NCI-H1048 (cell line): ENCODE results near the gene SKAP1.
"Not testable (repeated sequence)": the region's sequence is repeated elsewhere in the genome, so short reads cannot be mapped to it uniquely, and the experiment has no call there.

Experiments
- DNase-seq: peaks from one replicate; lab custom pipeline; 2025; lab: John Stamatoyannopoulos, UW

SKAP1 gene

DNA sequence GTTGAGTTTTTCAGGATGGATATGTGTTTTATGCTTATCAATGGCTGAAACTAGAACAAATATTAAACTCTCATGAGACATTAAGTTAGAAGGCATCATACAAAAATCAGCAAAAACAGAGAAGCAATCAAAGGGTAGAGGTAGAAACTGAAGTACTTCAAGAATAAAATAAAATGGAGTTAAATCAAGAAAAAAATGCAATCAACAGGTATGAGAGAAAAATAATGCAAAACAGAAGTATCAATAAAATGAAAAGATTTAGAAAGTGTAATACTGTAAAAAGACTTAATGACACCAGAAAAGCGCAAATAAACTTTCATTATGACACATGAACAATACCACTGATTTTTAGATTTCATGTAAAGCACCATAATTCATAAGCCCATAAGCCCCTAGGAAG lies 112.3 kb downstream of the SKAP1 start:
- no peak for DNase-seq

DNA sequence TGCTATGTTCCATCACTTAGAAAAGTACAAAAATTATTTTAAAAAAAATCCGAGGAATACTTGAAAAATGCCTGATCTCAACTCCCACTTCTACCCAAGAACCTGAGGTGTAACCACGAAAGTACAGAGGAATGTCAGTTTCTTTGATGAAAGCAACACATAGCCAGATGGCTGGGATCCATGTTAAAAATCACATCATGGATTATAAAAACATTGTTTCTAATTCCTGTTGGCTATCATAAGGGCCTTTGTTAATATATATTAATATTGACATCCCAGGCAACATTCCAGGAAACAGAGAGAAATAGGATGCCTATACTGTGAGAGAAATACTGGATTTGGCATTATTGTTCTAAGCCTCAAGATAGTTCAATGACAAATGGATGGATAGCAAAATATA lies 115.3 kb downstream of the SKAP1 start:
- DNase-seq, result no peak

DNA sequence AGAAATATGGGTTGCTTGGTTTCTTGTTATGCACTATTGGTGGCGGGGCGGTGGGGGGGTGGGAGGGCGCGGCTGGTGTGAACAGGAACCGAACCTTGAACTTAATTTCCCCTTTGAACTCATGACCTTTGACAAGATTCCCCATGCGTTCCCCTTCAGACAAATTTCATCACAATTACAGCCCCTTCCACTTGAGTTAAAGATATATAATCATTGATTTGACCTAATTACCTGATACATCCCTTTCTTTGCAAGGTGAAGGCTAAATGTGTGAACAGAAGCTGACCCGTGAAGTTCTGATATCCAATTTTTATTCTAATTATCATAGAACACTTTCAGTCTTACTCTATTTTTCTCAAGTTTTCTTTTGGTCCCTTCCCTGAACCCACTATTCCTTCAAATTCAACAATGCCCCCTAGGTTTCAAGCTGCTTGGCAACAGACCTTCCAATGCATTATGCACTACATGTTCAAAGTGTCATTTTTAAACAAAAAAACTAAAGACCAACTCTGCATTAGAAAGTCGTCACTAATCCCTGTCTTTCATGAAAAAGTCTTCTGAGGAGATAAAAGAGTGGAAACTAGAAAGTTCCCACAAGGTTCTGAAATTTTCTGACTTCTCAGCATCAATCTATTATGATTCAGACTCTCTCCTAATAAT lies 116.8 kb downstream of the SKAP1 start:
- no peak for DNase-seq

DNA sequence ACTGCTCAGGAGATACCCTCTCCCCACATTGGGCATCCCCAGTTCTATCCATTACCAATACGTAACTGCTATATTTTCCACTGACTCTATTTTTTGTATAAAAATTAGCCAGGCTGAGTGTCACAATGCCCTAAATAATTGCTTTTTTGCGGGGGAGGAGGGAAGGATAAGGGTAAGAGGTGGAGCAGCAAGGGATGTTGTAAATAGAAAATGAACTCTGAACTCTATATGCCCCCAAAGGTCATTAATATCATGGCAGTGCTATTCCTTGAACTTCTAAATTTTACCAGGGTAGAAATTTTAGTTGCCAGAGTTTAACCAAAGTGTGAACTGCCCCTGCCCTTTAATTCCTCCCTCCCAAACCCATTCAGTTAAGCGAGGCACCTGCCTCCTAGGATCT lies 118.7 kb downstream of the SKAP1 start:
- no peak for DNase-seq

DNA sequence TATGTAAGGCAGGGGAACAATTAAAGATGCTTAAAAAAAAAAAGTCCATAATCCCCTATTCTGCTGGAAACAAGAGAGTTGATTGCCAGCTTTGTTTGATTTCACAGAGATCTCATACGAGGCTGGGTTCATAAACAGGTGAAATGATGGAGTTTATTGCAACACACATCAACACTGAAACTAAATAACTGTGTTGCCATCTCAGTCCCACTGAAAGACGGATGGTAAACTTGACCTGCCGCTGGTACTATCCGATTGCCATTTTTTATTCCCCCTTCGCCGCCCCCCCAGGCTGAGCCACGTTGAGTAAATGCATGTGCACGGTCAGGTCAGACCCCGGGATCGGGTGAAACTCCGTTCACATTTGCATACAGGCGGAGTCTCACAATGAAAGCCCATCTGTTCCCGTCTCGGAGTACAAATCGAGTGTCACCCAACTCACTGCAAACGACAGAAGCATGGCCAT lies 119.2 kb downstream of the SKAP1 start:
- DNase-seq, result no peak

DNA sequence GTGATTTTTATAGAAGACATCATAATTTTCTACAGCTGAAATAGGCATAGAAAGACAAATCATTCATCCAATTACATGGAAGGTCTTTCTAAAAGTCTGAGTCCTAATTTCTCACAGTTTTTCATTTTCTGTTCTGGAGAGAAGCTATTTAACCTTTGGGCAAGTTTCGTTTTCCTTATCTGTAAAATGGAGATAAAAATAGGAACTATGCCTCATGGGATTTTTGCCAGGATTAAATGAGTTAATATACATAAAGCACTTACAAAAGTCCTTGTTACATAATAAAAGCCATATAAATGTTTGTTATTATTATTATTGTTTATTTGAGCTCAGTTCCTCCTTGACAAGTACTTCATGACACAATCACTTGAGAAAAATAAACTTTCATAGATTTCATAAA lies 121.4 kb downstream of the SKAP1 start:
- no peak for DNase-seq

DNA sequence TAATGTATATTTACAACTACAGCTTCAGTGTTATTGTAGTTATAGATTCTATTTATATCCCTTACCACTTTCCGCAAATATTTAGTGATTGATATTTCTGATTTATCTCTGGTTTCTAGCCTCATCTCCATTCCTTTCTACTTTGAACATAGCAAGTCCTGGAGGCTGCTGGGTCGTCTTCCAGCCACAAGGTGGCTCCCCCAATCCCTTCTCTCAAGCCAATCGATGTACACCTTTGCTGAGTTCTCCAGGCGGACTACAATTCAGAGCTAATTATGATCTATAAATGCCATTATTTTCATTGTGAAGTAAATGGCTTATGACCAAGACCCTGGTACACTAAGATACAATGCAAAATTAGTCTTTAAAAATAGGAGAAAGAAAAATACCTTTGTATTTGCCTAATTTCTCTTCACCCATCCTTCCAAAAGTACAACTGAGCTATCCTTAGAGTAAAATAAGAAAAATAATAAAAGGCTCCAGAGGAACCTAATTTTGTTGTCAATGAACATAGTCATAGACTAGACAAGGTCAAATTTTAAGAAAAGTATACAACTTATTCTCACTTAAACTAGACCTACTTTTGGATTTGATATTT lies 122.1 kb downstream of the SKAP1 start:
- DNase-seq, result no peak

DNA sequence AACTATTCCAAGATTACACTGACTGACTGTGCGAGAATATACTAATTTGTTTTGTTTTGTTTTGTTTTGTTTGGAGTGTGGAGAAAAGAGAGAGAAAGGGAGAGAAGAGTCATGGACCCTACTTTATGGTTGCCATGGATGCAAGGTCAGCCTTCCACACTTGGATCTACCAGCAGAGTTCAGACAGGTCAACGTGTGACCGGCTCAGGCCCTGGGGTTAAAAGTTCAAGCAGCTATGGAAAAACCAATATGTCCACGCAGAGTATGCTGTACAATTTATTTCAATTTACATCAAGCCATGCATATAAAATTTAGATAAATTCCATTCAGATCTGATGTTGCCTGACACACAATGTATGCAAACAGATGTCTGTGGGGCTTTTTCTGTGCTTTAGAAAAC lies 122.8 kb downstream of the SKAP1 start:
- DNase-seq, result no peak

DNA sequence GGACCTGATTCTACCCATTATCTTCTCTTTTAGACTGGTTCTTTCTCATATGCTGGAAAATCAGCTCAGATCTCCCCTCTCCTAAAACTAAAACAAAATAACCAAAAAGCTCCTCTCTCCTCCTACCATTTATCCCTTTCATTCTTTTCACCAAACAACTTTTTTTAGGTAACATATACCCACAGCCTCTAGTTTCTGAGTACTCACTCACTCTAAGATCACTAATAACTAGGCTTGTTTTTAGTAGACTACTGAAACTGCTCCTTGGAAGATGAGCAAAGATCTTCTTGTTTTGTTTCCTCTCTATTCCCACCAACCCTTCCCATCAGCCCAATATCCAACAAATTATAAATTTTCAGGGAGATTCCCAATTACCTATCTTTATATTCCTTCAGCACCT lies 129.0 kb downstream of the SKAP1 start:
- DNase-seq, result no peak

DNA sequence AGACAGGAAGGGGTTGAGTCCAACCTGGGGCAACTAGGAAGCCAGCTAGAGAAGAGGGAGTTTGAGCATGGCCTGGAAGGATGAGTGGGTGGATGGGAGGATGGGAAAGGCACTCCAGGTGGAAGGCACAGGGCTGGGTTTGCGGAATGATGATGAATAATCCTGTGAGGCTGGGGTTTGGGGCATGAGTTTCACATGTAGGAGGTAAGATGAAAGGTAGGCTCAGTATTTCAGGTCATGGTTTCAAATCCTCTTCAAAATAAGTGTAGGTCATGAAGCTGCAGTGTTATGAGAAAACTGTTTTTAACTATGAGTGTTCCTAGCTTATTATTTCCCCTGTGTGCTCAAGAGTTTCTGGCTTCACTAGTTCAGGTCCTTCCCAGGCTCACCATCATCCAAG lies 130.3 kb downstream of the SKAP1 start:
- no peak for DNase-seq

DNA sequence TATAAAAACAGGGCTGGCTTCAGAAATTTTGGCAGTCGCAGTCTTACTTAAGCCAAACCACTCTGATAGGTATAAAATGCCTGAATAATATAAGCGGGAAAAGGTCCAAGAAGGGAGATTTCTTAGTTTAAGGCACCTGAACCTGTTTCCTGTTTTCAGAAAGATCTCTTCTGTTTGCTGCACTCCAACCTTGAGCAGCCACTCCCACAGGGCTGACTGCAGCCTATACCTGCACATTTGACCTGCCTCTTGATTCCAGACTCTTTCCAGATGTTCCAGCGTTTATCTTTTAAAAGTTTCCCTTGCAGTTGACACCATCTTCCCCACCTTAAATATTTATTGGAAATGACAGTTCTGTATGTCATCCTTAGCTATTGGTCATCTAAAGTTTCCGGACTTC lies 132.2 kb downstream of the SKAP1 start:
- DNase-seq, result no peak

DNA sequence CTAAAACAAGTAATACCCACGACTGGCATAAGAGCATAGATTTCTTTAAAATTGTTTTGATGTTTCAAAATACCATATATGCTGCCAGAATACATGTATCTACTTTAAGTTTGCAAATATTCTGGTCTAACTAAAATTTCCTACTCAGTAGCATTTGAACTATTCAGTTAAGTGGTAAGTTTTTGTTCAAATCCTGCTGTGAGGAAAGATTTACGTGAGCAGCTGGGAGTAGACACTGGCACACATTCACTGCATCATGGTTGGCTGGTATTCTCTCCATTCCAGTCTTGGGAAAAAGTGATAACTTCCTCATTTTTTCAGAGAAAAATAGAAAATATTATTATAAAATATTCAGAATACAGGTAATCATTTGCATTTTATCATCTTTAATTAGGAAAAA lies 133.6 kb downstream of the SKAP1 start:
- no peak for DNase-seq

DNA sequence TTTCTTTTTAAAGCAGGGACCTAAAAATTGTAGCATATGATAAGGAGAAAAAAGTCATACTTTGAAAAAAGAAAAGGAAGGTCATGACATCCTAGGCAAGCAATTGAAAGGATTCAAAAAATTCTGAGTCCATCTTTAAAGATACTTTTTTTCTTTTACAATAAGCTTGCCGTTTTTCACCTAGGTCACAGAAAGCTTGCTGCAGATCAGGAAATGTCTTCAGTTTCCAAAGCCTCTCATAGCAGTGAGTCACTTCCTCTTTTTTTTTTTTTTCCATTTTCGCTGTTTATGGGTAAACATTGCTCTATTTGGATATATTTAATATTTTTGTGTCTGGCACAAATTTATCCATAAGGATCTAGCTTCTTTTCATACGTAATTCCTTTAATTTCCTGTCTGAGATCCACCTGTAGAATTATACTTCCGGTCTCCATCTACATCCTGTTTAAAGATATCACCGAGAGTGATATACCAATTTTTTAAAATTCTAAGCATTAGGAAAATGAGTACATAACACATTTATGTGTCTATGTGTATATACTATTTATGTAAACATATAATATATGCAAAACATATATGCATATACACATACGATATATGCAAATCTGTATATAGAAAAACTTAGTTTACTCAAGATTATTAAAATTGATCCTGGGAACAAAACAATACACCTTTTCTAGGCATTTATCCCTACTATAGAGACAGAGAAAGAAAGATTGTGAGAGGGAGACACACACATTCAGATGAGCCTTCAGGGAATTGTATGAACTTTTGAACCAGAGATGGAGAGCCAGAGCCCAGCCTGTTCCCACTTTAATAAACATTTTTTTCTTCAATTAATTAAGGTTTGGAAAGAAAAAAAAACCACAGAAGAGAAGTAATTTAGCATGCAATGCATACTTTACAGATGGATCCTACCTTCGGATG lies 134.4 kb downstream of the SKAP1 start:
- DNase-seq, result no peak

DNA sequence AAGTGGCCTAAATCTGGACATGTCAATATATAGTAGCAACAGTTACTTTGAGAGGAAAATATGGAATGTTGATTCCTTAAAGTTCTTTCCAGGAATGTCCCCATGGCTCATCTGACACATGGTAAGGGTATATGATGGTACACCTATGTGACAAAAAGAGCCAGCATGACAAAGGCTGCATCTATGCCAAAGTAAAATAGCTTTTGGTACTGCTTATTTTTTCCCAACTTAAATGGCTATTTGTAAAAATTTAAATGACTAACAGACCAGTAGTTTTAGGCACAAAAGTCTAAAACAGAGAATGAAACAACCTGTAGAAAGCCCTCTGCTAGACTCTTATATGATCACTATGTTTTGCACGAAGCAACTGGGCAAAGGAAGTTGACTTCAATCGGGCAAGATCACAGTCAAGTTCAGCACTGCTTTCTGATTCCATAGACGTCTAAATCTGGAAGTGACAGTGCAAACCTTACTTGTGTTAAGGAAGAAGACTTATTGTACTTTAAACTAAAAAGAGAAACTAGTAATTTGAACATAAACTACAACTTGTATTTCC lies 135.1 kb downstream of the SKAP1 start:
- DNase-seq, result no peak

DNA sequence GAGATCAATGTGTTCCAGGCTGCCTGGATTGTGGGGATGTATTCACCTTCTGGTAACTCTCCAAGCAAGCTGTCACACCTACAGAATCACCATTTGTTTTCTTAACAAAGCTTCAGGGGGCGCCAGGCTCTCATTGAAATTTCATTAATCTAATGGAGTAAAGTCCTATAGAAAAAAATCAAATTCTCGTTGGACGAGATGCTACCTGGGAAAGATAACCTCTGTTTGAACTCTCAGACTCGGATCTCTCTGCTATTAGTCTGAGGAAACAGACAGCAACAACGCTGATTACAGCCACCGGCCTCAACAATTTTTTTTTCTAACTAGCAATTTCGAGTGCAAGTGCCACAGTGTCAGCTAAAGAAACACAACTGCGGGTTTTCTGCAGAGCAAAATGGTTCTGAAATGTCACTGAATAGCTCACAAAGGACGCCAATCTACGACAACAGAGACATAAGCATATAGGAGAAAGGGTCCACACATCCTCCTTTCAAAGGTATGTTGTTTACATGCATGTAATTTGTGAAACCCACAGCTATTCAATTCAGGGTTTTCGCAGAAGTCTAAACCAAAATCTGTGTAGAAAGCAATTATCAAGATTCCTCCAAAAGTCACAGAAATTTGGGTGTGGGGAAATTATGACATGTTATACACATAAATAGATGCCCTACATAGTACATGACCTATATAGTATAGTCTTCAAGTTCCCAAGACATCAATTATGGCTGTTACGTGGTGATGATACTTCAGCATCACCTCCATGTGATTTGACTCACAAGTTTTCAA lies 135.8 kb downstream of the SKAP1 start:
- DNase-seq, result no peak

DNA sequence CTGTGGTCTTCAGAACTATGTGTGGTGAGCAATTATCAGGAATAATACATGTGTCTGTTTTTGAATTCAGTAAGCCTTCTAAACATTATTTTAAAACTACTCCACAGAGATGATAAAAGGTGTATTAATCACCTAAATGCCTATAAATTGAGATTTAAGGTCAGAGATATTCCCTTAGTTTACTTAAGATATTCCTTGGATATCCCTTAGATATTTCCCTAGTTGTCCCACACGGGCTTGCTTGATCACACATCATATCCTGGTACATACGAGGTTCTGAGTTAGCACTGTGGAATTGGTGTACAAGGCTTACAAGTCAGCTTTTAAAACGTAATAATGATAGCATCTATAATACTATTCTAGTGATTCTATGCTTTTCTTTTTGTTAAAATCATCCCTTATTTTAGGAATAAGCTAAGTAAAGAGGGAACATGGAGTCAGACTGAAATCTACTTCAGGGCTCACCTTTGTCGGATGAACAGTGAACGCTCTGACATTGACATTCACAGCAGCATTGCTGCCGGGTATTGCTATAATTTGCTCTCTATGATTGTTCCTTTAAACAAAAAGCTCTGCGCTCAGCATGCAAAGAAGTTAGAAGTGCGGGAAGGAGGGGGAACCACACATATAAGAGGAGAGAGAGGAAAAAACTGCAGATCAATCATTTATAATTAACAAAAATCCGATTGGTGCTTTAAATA lies 136.5 kb downstream of the SKAP1 start:
- DNase-seq, result no peak

DNA sequence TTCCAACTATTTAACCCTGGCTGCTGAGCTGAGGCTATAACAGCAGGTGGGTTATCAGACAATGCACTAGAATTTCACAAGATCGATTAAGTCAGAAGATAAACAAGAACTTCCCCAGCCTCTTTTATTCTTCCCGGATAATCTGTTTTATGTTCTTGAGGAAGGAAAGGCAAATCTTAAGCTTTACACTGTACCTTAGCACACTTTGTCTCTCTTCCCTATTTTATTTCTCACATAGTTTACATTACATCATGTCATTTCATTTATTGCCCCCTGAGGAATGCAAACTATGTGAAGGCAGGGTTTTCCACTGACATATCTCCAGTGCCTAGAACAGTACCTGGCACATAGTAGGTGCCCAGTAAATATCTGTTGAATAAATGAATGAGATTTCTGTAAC lies 139.6 kb downstream of the SKAP1 start:
- DNase-seq, result no peak

DNA sequence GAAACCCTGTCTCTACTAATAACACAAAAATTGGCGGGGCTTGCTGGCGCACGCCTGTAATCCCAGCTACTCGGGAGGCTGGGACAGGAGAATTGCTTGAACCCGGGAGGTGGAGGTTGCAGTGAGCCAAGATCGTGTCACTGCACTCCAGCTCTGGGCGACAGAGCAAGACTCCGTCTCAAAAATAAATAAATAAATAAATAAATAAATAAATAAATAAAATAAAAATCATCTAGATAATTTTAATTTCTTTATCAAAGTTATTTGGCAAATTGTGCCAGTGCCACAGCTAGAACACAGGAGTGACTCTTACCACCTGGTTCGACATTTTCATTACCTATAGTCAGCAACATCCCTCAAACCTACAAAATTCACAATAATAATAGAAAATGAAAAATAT lies 143.1 kb downstream of the SKAP1 start:
- DNase-seq, result not testable (repeated sequence)

DNA sequence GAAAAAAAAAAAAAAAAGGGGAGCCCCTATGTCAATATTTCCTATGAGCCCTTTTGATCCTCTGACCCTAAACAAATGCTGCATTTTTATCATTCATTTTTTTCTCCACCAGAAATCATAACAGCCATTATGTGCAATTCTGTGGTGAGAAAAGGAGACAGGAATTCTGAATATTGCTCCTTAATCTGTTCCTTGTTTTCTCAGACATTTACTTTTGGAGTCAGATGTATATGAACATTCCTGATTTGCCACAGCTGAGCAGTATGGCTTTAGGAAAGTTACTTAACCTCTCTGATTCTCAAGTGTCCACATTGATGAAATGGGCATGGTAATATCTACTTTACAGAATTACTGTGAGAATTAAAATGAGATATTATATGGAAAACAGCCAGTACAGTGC lies 144.4 kb downstream of the SKAP1 start:
- DNase-seq, result no peak

DNA sequence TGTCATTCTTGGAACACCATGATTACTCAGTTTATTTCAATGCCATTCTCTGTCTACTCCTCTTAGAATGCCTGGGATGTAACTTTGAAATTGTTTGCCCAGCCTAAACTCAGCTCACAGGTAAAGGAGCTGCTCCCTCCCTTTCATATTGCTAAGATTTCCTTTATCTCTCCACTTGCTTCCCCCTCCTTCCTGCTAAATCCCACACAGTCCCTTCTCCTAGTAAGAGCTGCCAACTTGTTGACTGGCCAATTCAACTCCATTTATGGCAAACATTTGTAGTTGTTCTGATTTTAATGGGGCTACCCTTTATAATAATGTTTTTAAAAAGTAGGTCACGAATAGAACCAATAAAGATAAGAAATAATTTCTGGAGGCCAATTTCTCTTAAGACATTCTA lies 146.1 kb downstream of the SKAP1 start:
- no peak for DNase-seq

DNA sequence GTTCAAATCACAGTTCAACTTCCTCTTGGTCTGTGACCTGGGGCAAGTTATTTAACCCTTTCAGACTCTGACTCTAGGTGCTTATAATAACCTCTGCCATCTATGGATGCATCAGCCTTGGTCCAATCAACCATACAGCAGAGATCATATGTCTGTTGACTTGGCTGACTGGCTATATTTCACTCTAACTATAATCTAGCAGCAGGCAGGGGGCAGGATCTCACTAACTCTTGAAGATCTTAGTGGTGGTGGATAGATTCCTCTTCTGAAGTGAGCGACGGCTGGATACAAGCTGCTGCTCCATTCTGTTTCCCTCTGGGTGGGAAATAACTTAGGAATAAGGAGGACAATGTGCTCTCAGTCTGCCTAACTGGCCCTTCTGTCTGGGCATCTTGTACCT lies 146.6 kb downstream of the SKAP1 start:
- no peak for DNase-seq
